Fibroblast of the aortic adventitia (primary cell): Measurements from ENCODE around the gene ALPG. TPM values are rescaled to one million over a fixed set of nuclear protein-coding genes. Genes with fewer than 3 reads are reported as not detected.
"Not testable (repeated sequence)": the region's sequence is repeated elsewhere in the genome, so short reads cannot be mapped to it uniquely, and the experiment has no call there.

Experiments used
- DNase-seq: peaks from one replicate; pipeline ENCODE4 v3.0.0-alpha.2; 2010; ENCODE audit warnings: low read depth
- H3K4me3 ChIP-seq: 2 replicates; pipeline ENCODE4 v1.5.1; 2011; ENCODE audit warnings: low read depth, mild to moderate bottlenecking, control low read depth, low read length, moderate library complexity
- CTCF ChIP-seq: IDR thresholded peaks from 2 replicates; pipeline ENCODE4 v1.5.1; 2011; ENCODE audit warnings: mild to moderate bottlenecking, low read length, control low read depth, inconsistent platforms; ENCODE audit not compliant: insufficient read depth
- total RNA-seq: library from RNA; depleted of rRNA; stranded (reverse); fragments of >200 nt; gene quantifications from 2 replicates; pipeline ENCODE4 v1.2.3, GENCODE V29; 2012; ENCODE audit warnings: low replicate concordance

The ALPG gene
- total RNA-seq, 1 donor, result not detected

GRCh38 chr2:232390661-232391060 is 16.0 kb upstream of the ALPG start:
- no peak for DNase-seq
- TF ChIP-seq CTCF, result no peak

GRCh38 chr2:232393556-232393955 is 13.1 kb upstream of the ALPG start:
- TF ChIP-seq CTCF, result no peak
- no peak for DNase-seq
- no peak overlapping the region for H3K4me3 ChIP-seq

More at GRCh38 chr2:232390661-232391060, 16.0 kb upstream of the ALPG start:
- no peak overlapping the region for H3K4me3 ChIP-seq

- H3K4me3 ChIP-seq, DNase-seq: not testable (repeated sequence)
Observed at GRCh38 chr2:232394431-232394830, 12.2 kb upstream of the ALPG start.

- H3K4me3 ChIP-seq, result no peak overlapping the region
- DNase-seq, result no peak
- no peak for TF ChIP-seq CTCF
Observed at GRCh38 chr2:232395586-232395985, 11.1 kb upstream of the ALPG start.

GRCh38 chr2:232396683-232397082 is 10.0 kb upstream of the ALPG start:
- no peak for DNase-seq
- TF ChIP-seq CTCF, result no peak
- no peak overlapping the region for H3K4me3 ChIP-seq

- TF ChIP-seq CTCF, result no peak
- no peak overlapping the region for H3K4me3 ChIP-seq
- no peak for DNase-seq
Observed at GRCh38 chr2:232398293-232399034, 8.2 kb upstream of the ALPG start.

GRCh38 chr2:232400256-232401015 is 6.2 kb upstream of the ALPG start:
- no peak for DNase-seq
- H3K4me3 ChIP-seq, result no peak overlapping the region
- no peak for TF ChIP-seq CTCF
